HEK293 (cell line): ENCODE measurements around the gene CHCHD2.

Source experiments
- ZNF23 ChIP-seq: fragments of 450-650 bp; formaldehyde crosslinking; IDR thresholded peaks from 2 replicates; pipeline ENCODE4 v1.5.1; 2016; ENCODE audit warnings: missing biosample characterization, missing genetic modification characterization, borderline replicate concordance
- TF ChIP-seq, protein P1 (sequence below): fragments of 450-650 bp; IDR thresholded peaks from 2 replicates; pipeline ENCODE4 v1.5.1; 2018; ENCODE audit warnings: missing biosample characterization, mild to moderate bottlenecking, missing genetic modification characterization

CHCHD2 gene

DNA sequence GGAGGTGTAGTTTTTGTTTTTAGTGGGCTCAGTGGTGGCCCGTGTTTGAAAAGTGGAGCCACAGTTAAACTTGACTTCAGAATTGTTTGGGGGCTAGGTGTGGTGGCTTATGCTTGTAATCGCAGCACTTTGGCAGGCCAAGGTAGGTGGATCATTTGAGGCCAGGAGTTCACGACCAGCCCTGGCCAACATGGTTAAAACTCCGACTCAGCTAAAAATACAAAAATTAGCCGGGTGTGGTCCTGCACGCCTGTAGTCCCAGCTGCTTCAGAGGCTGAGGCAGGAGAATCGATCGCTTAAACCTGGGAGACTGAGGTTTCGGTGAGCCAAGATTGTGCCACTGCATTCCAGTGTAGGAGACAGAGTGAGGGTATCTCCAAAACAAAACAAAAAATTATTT, 52.9 kb downstream of the CHCHD2 start (continued):
- TF ChIP-seq, protein P1, sequence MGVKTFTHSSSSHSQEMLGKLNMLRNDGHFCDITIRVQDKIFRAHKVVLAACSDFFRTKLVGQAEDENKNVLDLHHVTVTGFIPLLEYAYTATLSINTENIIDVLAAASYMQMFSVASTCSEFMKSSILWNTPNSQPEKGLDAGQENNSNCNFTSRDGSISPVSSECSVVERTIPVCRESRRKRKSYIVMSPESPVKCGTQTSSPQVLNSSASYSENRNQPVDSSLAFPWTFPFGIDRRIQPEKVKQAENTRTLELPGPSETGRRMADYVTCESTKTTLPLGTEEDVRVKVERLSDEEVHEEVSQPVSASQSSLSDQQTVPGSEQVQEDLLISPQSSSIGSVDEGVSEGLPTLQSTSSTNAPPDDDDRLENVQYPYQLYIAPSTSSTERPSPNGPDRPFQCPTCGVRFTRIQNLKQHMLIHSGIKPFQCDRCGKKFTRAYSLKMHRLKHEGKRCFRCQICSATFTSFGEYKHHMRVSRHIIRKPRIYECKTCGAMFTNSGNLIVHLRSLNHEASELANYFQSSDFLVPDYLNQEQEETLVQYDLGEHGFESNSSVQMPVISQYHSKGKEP (tag by site-specific recombination): no peak
- TF ChIP-seq ZNF23: no peak
